ENCODE results near the gene VCAM1.

Gene VCAM1

GRCh38 chr1:100719490-100719889 lies at the start of gene VCAM1:
Gene VCAM1, plus strand, starts transcription at chr1:100719742. Its CDS starts 119 bp downstream, at chr1:100719861.
- no peak for TF ChIP-seq CTBP1 (IDR thresholded peaks at IDR 0.05; ENCODE audit: borderline replicate concordance)
- TF ChIP-seq ELF4 (IDR thresholded peaks at IDR 0.05): no peak
- ChIA-PET POLR2A (no interaction called here), CTCF (no interaction called here)
- no peak for DNase-seq (ENCODE audit: extremely low spot score)

- CTCF ChIA-PET: no interaction called here
- POLR2A ChIA-PET: no interaction called here
- TF ChIP-seq ARNT (IDR thresholded peaks at IDR 0.05) (no peak), CTBP1 (IDR thresholded peaks at IDR 0.05; ENCODE audit: borderline replicate concordance) (no peak), L3MBTL2 (conservative IDR thresholded peaks at IDR 0.05) (no peak), ZNF384 (IDR thresholded peaks at IDR 0.05) (no peak), SP1 (IDR thresholded peaks at IDR 0.05) (no peak), SUZ12 (IDR thresholded peaks at IDR 0.05) (no peak), ELF4 (IDR thresholded peaks at IDR 0.05) (no peak), NFRKB (IDR thresholded peaks at IDR 0.05) (no peak), LEF1 (IDR thresholded peaks at IDR 0.05; ENCODE audit: borderline replicate concordance) (no peak), TARDBP (IDR thresholded peaks at IDR 0.05) (no peak), HDGF (IDR thresholded peaks at IDR 0.05; ENCODE audit: borderline replicate concordance) (no peak), BHLHE40 (IDR thresholded peaks at IDR 0.05; ENCODE audit: borderline replicate concordance) (no peak), FOXM1 (IDR thresholded peaks at IDR 0.05; ENCODE audit: borderline replicate concordance) (no peak), FOXK2 (IDR thresholded peaks at IDR 0.05) (no peak), FOXA1 (IDR thresholded peaks at IDR 0.05) (no peak)
- TF ChIP-seq, protein P1, sequence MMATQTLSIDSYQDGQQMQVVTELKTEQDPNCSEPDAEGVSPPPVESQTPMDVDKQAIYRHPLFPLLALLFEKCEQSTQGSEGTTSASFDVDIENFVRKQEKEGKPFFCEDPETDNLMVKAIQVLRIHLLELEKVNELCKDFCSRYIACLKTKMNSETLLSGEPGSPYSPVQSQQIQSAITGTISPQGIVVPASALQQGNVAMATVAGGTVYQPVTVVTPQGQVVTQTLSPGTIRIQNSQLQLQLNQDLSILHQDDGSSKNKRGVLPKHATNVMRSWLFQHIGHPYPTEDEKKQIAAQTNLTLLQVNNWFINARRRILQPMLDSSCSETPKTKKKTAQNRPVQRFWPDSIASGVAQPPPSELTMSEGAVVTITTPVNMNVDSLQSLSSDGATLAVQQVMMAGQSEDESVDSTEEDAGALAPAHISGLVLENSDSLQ (IDR thresholded peaks at IDR 0.05): no peak
- no peak for DNase-seq (ENCODE audit: extremely low spot score)
These were observed 49.5 kb upstream of the VCAM1 start for GRCh38 chr1:100670083-100670482.

- no peak for DNase-seq (ENCODE audit: extremely low spot score)
- ChIA-PET POLR2A (no interaction called here), CTCF (no interaction called here)
- no peak for TF ChIP-seq SUZ12 (IDR thresholded peaks at IDR 0.05)
- TF ChIP-seq, protein P1 (IDR thresholded peaks at IDR 0.05): no peak
- no peak for TF ChIP-seq BHLHE40 (IDR thresholded peaks at IDR 0.05; ENCODE audit: borderline replicate concordance)
- TF ChIP-seq ZNF384 (IDR thresholded peaks at IDR 0.05): no peak
- no peak for TF ChIP-seq SP1 (IDR thresholded peaks at IDR 0.05)
- TF ChIP-seq FOXK2 (IDR thresholded peaks at IDR 0.05): no peak
- TF ChIP-seq ELF4 (IDR thresholded peaks at IDR 0.05): no peak
- TF ChIP-seq FOXM1 (IDR thresholded peaks at IDR 0.05; ENCODE audit: borderline replicate concordance): no peak
- TF ChIP-seq FOXA1 (IDR thresholded peaks at IDR 0.05): no peak
- TF ChIP-seq ARNT (IDR thresholded peaks at IDR 0.05): no peak
- no peak for TF ChIP-seq HDGF (IDR thresholded peaks at IDR 0.05; ENCODE audit: borderline replicate concordance)
- TF ChIP-seq NFRKB (IDR thresholded peaks at IDR 0.05): no peak
- TF ChIP-seq TARDBP (IDR thresholded peaks at IDR 0.05): no peak
- TF ChIP-seq LEF1 (IDR thresholded peaks at IDR 0.05; ENCODE audit: borderline replicate concordance): no peak
- TF ChIP-seq CTBP1 (IDR thresholded peaks at IDR 0.05; ENCODE audit: borderline replicate concordance): no peak
- TF ChIP-seq L3MBTL2 (conservative IDR thresholded peaks at IDR 0.05): no peak
These were observed 47.9 kb upstream of the VCAM1 start for GRCh38 chr1:100671601-100672000.

DNA sequence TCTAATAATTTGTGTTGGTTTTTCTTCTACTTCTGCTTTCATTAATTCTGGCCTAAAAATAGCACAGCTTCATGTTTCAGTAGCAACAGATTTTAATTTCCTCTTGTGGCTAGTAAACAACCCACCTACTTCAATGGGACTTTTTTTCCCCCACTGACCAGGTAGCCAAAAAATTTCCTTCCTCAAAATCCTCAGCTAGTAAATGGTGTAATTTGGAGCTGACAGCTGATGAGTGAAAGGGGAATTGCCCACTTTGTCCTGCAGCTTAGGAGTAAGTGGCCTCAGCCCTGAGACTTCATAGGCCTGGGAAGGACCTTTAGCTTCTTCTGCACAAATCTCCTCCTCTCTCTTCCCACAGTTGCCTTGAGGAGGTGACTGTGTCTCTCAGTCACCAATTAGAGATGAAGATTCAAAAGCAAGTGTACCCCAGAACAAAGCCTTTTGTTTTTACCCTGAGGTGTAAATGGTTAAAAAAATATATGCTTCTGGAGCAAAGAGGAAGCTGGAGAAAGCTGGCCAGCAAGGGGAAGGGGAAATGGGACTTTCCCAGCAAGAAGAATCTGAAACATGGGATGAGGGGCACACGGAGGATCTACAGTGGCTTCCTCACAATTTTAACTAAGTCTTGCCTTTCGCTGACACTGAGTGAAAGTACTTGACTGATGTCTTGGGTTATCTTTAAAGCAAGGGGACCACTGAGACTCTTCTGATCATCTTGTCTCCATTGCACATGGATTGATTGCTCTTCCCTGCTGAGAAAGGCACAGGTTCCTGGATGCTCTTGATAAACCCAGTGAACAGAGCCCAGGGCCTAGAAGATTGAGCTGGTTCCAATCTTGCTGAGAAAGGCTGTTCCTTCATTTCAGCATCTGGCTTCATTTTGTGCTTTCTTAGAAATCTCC lies 35.8 kb upstream of the VCAM1 start:
- no peak for DNase-seq (ENCODE audit: extremely low spot score)
- ChIA-PET POLR2A (no interaction called here), CTCF (no interaction called here)
- TF ChIP-seq SUZ12 (IDR thresholded peaks at IDR 0.05) (no peak), CTBP1 (IDR thresholded peaks at IDR 0.05; ENCODE audit: borderline replicate concordance) (no peak), ZNF384 (IDR thresholded peaks at IDR 0.05) (no peak), NFRKB (IDR thresholded peaks at IDR 0.05) (no peak), ELF4 (IDR thresholded peaks at IDR 0.05) (no peak), BHLHE40 (IDR thresholded peaks at IDR 0.05; ENCODE audit: borderline replicate concordance) (no peak), L3MBTL2 (conservative IDR thresholded peaks at IDR 0.05) (no peak), FOXA1 (IDR thresholded peaks at IDR 0.05) (no peak), HDGF (IDR thresholded peaks at IDR 0.05; ENCODE audit: borderline replicate concordance) (no peak)

GRCh38 chr1:100699744-100700143 lies 19.8 kb upstream of the VCAM1 start:
- ChIA-PET POLR2A (no interaction called here), CTCF (no interaction called here)
- no peak for DNase-seq (ENCODE audit: extremely low spot score)
- TF ChIP-seq FOXK2 (IDR thresholded peaks at IDR 0.05) (no peak), FOXA1 (IDR thresholded peaks at IDR 0.05) (no peak), LEF1 (IDR thresholded peaks at IDR 0.05; ENCODE audit: borderline replicate concordance) (no peak), ELF4 (IDR thresholded peaks at IDR 0.05) (no peak), ZNF384 (IDR thresholded peaks at IDR 0.05) (no peak), FOXM1 (IDR thresholded peaks at IDR 0.05; ENCODE audit: borderline replicate concordance) (no peak), L3MBTL2 (conservative IDR thresholded peaks at IDR 0.05) (no peak), HDGF (IDR thresholded peaks at IDR 0.05; ENCODE audit: borderline replicate concordance) (no peak), CTBP1 (IDR thresholded peaks at IDR 0.05; ENCODE audit: borderline replicate concordance) (no peak), BHLHE40 (IDR thresholded peaks at IDR 0.05; ENCODE audit: borderline replicate concordance) (no peak), SUZ12 (IDR thresholded peaks at IDR 0.05) (no peak), SP1 (IDR thresholded peaks at IDR 0.05) (no peak), ARNT (IDR thresholded peaks at IDR 0.05) (no peak)
- TF ChIP-seq, protein P1 (IDR thresholded peaks at IDR 0.05): no peak

- CTCF ChIA-PET: no interaction called here
- TF ChIP-seq ELF4 (IDR thresholded peaks at IDR 0.05): no peak
- DNase-seq (ENCODE audit: extremely low spot score): no peak
- POLR2A ChIA-PET: no interaction called here
These were observed 19.0 kb upstream of the VCAM1 start for GRCh38 chr1:100700586-100700985.
